HG03342 (cell line): ENCODE data around the gene MEG3.

Experiments
- ATAC-seq: cut with Tn5 transposase; IDR thresholded peaks from one replicate; pipeline ENCODE4 v1.9.1; 2021; ENCODE audit warnings: mild to moderate bottlenecking, moderate library complexity; ENCODE audit not compliant: unreplicated experiment

The MEG3 gene

GRCh38 chr14:100893228-100893601 is 67.3 kb downstream of the MEG3 start:
- no peak for ATAC-seq

DNA sequence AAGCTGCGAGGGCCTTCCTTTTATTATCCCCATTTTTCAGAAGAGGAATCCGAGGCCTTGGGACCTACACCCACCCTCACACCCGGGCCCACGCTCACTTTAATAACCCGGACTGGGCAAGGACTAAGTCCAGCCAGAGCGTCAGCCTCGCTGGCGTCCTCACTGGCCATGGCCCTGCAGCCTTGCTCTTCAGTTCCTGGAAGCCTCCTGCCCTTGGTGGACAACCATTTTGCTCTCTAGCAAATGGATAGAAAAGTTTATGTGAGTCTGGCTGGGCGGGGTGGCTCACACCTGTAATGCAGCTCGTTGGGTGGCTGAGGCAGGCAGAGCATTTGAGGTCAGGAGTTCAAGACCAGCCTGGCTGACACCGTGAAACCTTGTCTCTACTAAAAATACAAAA is 67.8 kb downstream of the MEG3 start:
- no peak for ATAC-seq

- ATAC-seq = no peak
Observed at GRCh38 chr14:100894416-100894815, 68.5 kb downstream of the MEG3 start.

DNA sequence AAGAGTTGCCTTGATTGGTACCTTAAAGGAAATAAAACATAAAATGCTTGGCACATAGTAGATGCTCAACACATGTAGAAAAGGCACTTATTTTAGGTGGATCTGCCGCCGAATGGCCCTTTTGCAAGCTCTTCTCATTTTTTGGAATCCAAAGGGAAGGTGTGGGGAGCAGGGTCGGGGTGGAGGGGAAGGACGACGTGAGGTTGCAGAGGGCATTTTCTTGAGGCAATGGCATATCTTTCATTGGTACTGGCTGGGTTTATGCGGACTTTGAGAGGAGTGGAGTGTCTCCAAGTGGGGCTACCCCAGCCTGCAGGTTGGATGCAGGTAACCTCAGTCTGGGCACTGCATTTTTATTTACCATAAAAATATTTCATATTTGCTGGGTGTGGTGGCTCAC is 69.5 kb downstream of the MEG3 start:
- ATAC-seq = no peak

GRCh38 chr14:100896369-100897060 is 70.6 kb downstream of the MEG3 start:
- no peak for ATAC-seq

- no peak for ATAC-seq
Observed at GRCh38 chr14:100898465-100898864, 72.5 kb downstream of the MEG3 start.

DNA sequence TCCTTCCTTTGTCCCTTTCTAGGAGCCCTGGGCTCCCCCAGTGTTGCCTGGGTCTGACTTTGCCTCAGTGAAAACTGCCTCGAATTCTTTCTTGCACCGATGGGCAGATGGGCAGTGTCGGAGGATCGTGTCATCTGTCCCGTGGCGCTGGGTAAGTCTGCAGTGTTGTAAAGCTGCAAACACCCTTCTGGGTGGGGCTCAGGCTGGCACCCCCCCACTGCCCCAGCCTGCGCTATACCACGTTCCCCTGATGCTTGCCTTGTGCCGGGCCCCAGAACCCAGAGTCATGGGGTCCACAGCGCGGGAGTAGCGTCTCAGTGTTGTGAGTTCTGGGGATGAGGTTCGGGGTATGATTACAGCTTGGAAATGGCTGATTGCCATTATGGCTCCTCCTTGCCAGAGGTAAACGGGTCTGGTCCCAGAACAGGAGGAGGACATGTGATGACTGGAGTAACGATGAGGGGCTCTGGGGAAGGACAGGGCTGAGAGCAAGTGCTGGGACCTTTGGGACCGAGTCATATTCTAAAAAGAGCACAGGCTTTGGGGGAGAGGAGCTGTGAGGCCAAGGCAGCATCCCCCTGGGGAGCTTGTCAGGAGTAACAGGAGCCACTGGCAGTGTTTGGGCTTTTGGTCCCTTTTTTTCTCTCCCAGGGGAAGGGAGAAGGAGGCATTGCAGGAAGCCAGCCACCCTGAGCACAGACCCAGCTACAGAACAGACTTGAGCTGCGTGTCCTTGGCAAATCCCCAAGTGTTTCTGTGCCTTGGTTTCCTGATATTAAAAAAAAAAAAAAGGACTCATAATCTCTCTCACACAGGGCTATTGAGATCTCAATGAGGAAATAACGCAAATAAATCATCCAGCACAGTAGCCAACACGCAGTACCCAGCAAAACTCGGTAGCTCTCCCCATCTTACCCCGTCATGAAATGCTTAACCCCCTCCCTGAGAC is 73.3 kb downstream of the MEG3 start:
- ATAC-seq = no peak

GRCh38 chr14:100899884-100900771 is 74.2 kb downstream of the MEG3 start:
- ATAC-seq = no peak

GRCh38 chr14:100900837-100901390 is 75.0 kb downstream of the MEG3 start:
- no peak for ATAC-seq

DNA sequence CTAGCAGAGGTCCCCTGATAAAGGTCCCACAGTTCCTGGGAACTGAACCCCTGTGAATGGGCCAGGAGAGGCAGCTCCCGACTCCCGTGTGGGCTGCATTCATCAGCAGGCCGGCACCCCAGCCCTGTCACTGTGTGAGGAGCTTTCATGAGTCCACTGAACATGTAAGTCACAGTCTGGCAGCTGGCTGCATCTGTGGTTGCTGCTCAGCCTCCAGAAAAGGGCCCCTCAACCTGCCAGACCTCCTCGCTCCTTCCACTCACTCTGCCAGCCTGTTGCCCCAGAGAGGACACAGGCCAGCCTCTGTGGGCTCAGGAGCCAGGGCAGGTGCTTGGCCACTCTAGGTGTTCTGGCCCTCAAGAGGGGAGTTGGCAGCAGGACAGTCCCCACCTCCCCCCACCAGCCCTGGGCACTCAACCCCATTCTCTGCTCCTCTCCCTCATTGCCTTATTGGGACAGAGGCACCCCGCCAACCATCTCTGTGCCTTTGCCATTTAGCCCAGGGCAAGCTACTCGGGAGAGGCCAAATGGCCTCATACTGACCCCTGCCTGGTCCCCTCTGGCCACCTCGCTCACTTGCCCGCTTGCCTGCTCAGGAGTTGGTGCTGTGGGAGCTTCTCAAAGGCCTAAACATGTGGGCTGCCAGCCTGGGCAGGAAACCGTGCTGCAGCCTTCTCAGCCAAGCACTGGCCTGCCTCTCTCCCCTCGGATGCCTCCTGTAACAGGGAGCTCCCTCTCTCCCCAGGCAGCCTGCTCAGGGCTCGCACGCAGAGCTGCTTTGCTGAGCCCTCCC is 75.7 kb downstream of the MEG3 start:
- ATAC-seq = no peak

DNA sequence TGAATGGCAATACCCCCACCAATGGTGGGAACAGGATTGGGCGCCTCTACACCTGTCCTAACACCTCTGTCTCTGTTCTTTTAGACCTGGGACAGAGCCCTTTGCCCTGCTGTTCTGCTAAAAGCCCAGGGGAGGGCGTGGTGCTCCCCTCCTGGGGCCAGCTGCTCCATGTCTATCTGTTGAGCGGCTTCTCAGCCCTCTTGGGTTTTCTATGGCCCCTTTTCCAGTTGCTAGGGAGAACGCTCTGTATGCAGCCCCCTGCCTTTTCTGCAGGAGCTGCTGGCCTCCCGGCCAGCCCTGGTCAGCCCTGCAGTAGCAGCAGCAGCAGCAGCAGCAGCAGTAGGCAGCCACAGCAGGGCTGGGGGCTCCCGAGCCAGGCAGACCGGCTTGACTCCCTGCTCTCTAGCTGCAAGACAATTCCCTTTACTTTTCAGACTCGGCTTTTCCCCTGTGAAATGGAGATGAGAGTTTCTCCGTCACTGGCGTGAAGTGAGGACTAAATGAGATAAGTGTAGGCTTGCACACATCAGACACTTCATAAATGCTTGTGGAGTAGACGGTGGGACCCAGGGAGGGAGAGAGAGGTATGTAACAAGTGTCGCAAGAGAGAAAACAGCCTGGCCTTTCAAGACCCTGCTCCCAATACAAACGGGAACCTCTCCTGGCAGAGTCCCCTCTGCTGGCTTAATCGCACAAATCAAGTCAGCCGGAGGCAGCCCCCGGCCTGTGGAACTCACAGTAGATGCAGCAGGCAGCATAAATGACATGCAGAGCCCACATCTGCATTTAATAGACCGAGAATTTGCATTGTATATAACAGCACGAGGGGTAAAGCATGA is 76.6 kb downstream of the MEG3 start:
- no peak for ATAC-seq

GRCh38 chr14:100903134-100903468 is 77.2 kb downstream of the MEG3 start:
- ATAC-seq = no peak

DNA sequence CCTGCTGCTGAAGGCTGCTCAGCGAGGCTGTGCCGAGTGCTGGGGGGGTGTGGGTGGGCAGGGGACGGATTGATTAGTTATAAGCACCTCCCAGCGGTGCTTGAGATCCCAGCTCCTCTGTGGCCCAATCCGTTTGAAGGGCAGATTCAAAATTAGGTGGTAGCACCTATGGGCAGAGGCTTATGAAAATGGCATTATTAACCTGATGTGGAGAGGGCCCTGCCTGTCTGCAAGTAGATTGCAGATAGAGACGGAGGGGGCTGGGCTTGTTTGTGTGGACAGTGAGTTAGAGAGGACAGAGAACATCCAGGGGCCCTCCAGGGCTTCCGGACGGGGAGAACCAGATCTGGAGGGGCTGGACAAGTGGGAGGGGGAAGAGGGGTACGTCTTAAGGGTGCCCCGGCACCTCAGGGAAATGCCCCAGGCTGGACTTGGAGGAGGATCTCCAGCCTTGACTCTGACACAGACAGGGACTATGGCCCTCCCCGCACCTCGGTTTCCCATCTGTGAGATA is 77.8 kb downstream of the MEG3 start, which contains the start of gene RTL1:
Gene RTL1, minus strand, starts transcription at position 51 of the 514 bp plus-strand sequence. CDS start 18,934 bp downstream, outside the sequence.
- ATAC-seq = no peak

DNA sequence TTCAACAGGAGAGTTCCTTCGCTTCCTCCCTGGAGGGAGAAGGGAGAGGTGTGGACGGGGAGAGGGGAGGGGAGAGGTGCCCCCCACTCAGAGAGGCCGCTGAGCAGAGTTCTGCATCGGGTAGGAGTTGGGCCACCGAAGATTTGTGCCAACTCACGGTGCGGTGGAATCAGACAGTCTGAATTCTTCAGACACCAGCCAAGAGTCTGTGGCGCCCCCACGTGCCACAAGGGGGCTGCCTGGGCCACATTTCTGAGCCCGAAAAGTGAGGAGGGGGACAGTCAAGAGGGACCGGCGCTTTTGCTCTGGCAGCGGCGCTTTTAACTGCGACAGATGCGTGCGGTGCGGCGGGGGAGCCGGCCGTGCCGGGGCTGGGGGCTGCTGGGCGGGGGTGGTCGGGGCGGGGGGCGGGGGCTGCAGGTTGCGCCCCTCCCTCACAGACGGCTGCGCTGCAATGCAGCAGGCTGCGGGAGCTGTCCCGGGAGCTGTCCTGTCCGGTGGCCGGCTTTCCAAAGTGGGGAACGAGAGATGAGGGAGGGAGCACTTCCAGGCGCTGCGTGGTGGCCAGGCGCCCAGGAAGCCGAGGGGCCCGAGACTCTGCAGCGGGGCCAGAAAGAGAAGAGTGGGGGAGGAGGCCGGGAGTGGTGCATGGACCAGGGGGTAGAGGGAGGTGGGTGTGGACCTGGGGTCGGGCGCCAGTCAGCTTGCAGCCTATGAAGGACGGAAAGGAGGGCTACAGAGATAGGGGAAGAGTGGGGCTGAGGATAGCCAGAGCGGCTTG is 78.6 kb downstream of the MEG3 start:
- no peak for ATAC-seq

DNA sequence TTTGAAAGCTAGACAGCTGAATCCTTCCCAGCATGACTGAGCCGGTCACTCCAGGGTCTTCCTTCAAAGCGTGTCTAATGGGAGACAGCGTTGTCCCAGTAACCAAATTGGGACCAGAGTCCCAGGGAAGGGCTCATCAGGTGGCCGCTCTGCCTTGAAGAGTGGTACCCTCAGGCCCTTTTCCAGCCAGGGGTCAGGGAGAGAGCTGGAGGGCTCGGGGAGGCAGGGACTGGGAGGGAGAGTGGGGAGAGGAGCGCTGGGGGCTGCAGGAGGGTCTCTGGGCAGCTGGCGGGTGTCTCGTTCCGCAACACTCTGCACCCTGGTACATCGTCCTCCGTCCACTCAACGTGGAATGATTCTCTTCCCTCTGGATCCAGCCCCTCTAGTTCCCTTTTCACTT is 79.2 kb downstream of the MEG3 start:
- ATAC-seq = no peak

DNA sequence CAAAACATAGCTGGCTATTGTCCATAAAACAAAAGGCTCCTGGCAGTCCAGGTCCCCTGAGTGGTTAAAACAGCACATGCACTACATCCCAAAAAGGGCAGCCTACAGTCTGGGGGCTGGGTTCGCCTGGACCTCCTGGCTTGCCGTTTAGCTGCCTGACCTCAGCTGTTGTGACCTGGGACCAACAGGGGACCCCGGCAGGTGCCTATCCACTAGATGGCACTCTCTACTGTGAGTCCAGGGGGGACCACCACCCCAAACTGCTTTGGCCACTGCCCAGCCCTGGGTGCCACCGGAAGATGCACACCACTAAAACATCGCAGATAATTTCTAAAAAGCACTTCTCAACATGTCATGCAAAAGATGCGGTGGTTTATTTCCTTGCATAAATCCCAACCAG is 80.5 kb downstream of the MEG3 start:
- ATAC-seq = no peak

DNA sequence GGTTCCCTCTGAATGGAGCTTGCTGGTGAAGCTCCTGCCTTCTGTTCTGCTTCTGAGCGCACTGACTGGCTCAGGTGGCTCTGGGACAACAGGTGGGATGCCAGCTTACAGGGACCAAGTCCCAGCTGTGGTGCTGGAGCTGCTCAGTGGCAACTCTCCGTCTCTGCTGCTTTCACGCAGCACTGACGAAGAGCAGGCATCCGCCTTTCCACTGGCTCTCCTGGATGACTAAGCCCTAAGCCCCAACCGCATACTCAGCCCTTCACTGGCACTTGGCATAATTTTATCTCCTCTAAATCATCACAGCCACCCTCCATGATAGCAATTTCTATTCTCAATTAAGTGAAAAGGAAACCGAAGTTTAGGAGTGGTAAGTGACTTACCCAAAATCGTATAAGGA is 81.3 kb downstream of the MEG3 start:
- ATAC-seq = no peak

- no peak for ATAC-seq
Observed at GRCh38 chr14:100909439-100909838, 83.5 kb downstream of the MEG3 start.
